Uterus (tissue), 4 donors: ENCODE data around the gene RPGRIP1L. TPM values are rescaled to one million over a fixed set of nuclear protein-coding genes. Genes with fewer than 3 reads are reported as not detected.
"Not testable (repeated sequence)": the region's sequence is repeated elsewhere in the genome, so short reads cannot be mapped to it uniquely, and the experiment has no call there.

Experiments
- DNase-seq, 2 donors: peaks; one replicate each; pipeline ENCODE4 v3.0.0-alpha.2; 2019 to 2020
- H3K27ac ChIP-seq, 2 donors: fragments of 200-600 bp; sonication (generic); 1 replicate in 1 of 2; 2 replicates in 1 of 2; pipeline ENCODE4 v1.5.1; 2016 to 2018
- H3K27me3 ChIP-seq, 2 donors: fragments of 200-600 bp; sonication (generic); one replicate each; pipeline ENCODE4 v1.5.1; 2018 to 2019; ENCODE audit warnings: control low read depth in 1 of 2
- H3K36me3 ChIP-seq, 2 donors: fragments of 200-600 bp; sonication (generic); one replicate each; pipeline ENCODE4 v1.5.1; 2019; ENCODE audit warnings: control low read depth in 1 of 2
- H3K4me1 ChIP-seq, 2 donors: fragments of 200-600 bp; sonication (generic); one replicate each; pipeline ENCODE4 v1.5.1; 2018 to 2019; ENCODE audit warnings: control low read depth in 1 of 2
- H3K4me3 ChIP-seq, 2 donors: fragments of 200-600 bp; sonication (generic); 1 replicate in 1 of 2; 2 replicates in 1 of 2; pipeline ENCODE4 v1.5.1; 2018 to 2019; ENCODE audit warnings: mild to moderate bottlenecking in 1 of 2
- H3K9me3 ChIP-seq, 2 donors: fragments of 200-600 bp; sonication (generic); one replicate each; pipeline ENCODE4 v1.5.1; 2019; ENCODE audit warnings: control low read depth in 1 of 2
- CTCF ChIP-seq, 4 experiments: fragments of 200-600 bp in 2 of 4; fragments of 450-650 bp in 2 of 4; sonication (generic) in 2 of 4; IDR thresholded peaks; one replicate each; pipeline ENCODE4 v1.5.1; 2016 to 2019; ENCODE audit warnings: antibody characterized with exemption in 4 of 4, mild to moderate bottlenecking in 2 of 4, moderate library complexity in 1 of 4
- POLR2A ChIP-seq, 2 donors: fragments of 450-650 bp; IDR thresholded peaks; one replicate each; pipeline ENCODE4 v1.6.1; 2016; ENCODE audit warnings: antibody characterized with exemption in 2 of 2, mild to moderate bottlenecking in 1 of 2, moderate library complexity in 1 of 2
- intact Hi-C: fragments of 100-400 bp; cut with DNase I; formaldehyde crosslinking; loops from one replicate; pipeline ENCODE4 v1.15.1; 2023; ENCODE audit warnings: low total_unique reads
- total RNA-seq, 4 donors: library from RNA; depleted of rRNA in 3 of 4; stranded (reverse); fragments of >200 nt in 3 of 4; gene quantifications; one replicate each; pipeline versions ENCODE4 v1.1.0 to v1.2.4, GENCODE V29; 2014 to 2023
- donor health status: DM: yes; HTN: yes; CAD: no.

The RPGRIP1L gene
- total RNA-seq, 4 donors from 2014 or later, result 1.2 to 35.3 (median 6.2) TPM

- DNase-seq, result no peak
- no peaks in the 10 kb centered on the region for H3K9me3 ChIP-seq
- H3K4me1 ChIP-seq, result no peaks in the 10 kb centered on the region
- intact Hi-C loops, result no loop called here
- H3K4me3 ChIP-seq, result no peak overlapping the region
- no peaks in the 10 kb centered on the region for H3K36me3 ChIP-seq
- no peak overlapping the region for H3K27ac ChIP-seq
- TF ChIP-seq POLR2A (IDR thresholded peaks at IDR 0.05) (no peak), CTCF (IDR thresholded peaks at IDR 0.05) (no peak)
- H3K27me3 ChIP-seq, result no peaks in the 10 kb centered on the region
These were observed 14.0 kb downstream of the RPGRIP1L start for GRCh38 chr16:53689636-53690035.

GRCh38 chr16:53686710-53687109, 16.9 kb downstream of the RPGRIP1L start:
- Histone ChIP-seq H3K27ac (no peak overlapping the region), H3K4me1 (no peaks in the 10 kb centered on the region), H3K9me3 (no peaks in the 10 kb centered on the region), H3K4me3 (no peak overlapping the region), H3K27me3 (no peaks in the 10 kb centered on the region), H3K36me3 (no peaks in the 10 kb centered on the region)
- TF ChIP-seq CTCF (IDR thresholded peaks at IDR 0.05) (no peak), POLR2A (IDR thresholded peaks at IDR 0.05) (no peak)
- no peak for DNase-seq
- intact Hi-C loops, result no loop called here

- intact Hi-C loops, H3K9me3 ChIP-seq, H3K36me3 ChIP-seq, H3K27me3 ChIP-seq, H3K4me1 ChIP-seq, H3K27ac ChIP-seq, DNase-seq, H3K4me3 ChIP-seq: not testable (repeated sequence)
These were observed 18.3 kb downstream of the RPGRIP1L start for GRCh38 chr16:53685334-53685733.

GRCh38 chr16:53681354-53681753, 22.3 kb downstream of the RPGRIP1L start:
- Histone ChIP-seq H3K4me3 (no peak overlapping the region), H3K27ac (no peak overlapping the region), H3K9me3 (no peaks in the 10 kb centered on the region), H3K4me1 (peaks cover 0 to 8% of the 10 kb centered on the region in 2 donors), H3K36me3 (no peaks in the 10 kb centered on the region), H3K27me3 (no peaks in the 10 kb centered on the region)
- DNase-seq, result no peak
- no peak for TF ChIP-seq POLR2A (IDR thresholded peaks at IDR 0.05)
- no peak for TF ChIP-seq CTCF (IDR thresholded peaks at IDR 0.05)
- intact Hi-C loops, result no loop called here

GRCh38 chr16:53680756-53681155, 22.9 kb downstream of the RPGRIP1L start:
- no peaks in the 10 kb centered on the region for H3K36me3 ChIP-seq
- H3K9me3 ChIP-seq, result no peaks in the 10 kb centered on the region
- no peak overlapping the region for H3K27ac ChIP-seq
- no peak for DNase-seq
- peaks cover 0 to 8% of the 10 kb centered on the region in 2 donors for H3K4me1 ChIP-seq
- no peak for TF ChIP-seq CTCF (IDR thresholded peaks at IDR 0.05)
- no peak for TF ChIP-seq POLR2A (IDR thresholded peaks at IDR 0.05)
- intact Hi-C loops, result no loop called here
- H3K4me3 ChIP-seq, result no peak overlapping the region
- no peaks in the 10 kb centered on the region for H3K27me3 ChIP-seq

GRCh38 chr16:53678756-53679343, 24.8 kb downstream of the RPGRIP1L start:
- Histone ChIP-seq H3K4me1 (peaks cover 0 to 8% of the 10 kb centered on the region in 2 donors), H3K27me3 (no peaks in the 10 kb centered on the region), H3K27ac (no peak overlapping the region), H3K4me3 (no peak overlapping the region), H3K9me3 (no peaks in the 10 kb centered on the region), H3K36me3 (no peaks in the 10 kb centered on the region)
- no peak for TF ChIP-seq CTCF (IDR thresholded peaks at IDR 0.05)
- TF ChIP-seq POLR2A (IDR thresholded peaks at IDR 0.05), result no peak
- DNase-seq, result no peak
- intact Hi-C loops, result no loop called here
